ENCODE measurements around the gene ZNF836.

Gene ZNF836

GRCh38 chr19:52187407-52187806 is 16.0 kb upstream of the ZNF836 start:
- FAIRE-seq = no peak

GRCh38 chr19:52176574-52176973 is 5.2 kb upstream of the ZNF836 start:
- FAIRE-seq = no peak

- no peak for FAIRE-seq
These were observed 926 bp upstream of the ZNF836 start for GRCh38 chr19:52172347-52172746.

GRCh38 chr19:52170863-52171320 is 529 bp downstream of the ZNF836 start:
- no peak for FAIRE-seq

GRCh38 chr19:52170304-52170703 is 1.1 kb downstream of the ZNF836 start:
- FAIRE-seq = no peak

- no peak for FAIRE-seq
These were observed 15.6 kb downstream of the ZNF836 start for GRCh38 chr19:52155596-52156359.

- FAIRE-seq = no peak
These were observed 23.2 kb downstream of the ZNF836 start for GRCh38 chr19:52148256-52148655.

- no peak for FAIRE-seq
These were observed 29.3 kb downstream of the ZNF836 start for GRCh38 chr19:52142001-52142595.

- no peak for FAIRE-seq
These were observed 30.2 kb downstream of the ZNF836 start for GRCh38 chr19:52141203-52141602.

- FAIRE-seq = no peak
These were observed 31.2 kb downstream of the ZNF836 start for GRCh38 chr19:52140032-52140710.

GRCh38 chr19:52139252-52140031 is 32.0 kb downstream of the ZNF836 start, which contains the start of gene ZNF616:
Gene ZNF616 (minus strand): TSS chr19:52139938. CDS start chr19:52130512, 9,426 bp downstream.
- no peak for FAIRE-seq

- no peak for FAIRE-seq
These were observed 32.5 kb downstream of the ZNF836 start for GRCh38 chr19:52138983-52139251.

- FAIRE-seq = no peak
These were observed 33.0 kb downstream of the ZNF836 start for GRCh38 chr19:52138278-52138982.

- FAIRE-seq = no peak
These were observed 51.1 kb downstream of the ZNF836 start for GRCh38 chr19:52120286-52120685.

- FAIRE-seq = no peak
These were observed 55.8 kb downstream of the ZNF836 start for GRCh38 chr19:52115526-52116053.

GRCh38 chr19:52114691-52115090 is 56.7 kb downstream of the ZNF836 start:
- FAIRE-seq = no peak

- no peak for FAIRE-seq
These were observed 58.8 kb downstream of the ZNF836 start for GRCh38 chr19:52112624-52113023.

- no peak for FAIRE-seq
These were observed 60.6 kb downstream of the ZNF836 start for GRCh38 chr19:52110780-52111179.

Measured in colon (tissue), 2 donors.